ENCODE measurements around the gene FAM221B. TPM values are rescaled to one million over a fixed set of nuclear protein-coding genes. Genes with fewer than 3 reads are reported as not detected.

The FAM221B gene
- total RNA-seq, 6 experiments from 2014 or later = not detected

DNA sequence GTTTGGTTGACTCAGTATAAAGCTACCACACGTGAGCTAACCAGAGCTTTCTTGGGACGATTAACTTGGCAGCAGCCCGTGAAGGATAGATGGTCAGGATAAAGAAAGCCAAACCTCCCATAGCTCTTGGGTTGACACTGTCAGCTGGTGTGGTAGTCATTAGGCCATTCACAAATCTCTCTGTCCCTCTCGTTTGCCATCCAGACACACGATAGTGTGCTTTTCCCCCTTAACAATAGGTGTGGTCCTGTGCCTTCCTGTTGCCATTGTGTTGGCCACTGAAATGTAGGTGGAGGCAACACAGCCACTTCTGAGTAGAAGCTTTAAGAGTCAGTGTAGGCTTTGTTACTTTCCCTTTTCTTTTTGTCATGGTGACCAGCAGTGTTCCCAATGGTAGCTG, 29.9 kb upstream of the FAM221B start:
- 78% methylated on average over 4 of the region's 5 CpGs for WGBS (ENCODE audit: insufficient coverage, low coverage, low lambda C conversion rate, missing lambda C conversion rate)
- intact Hi-C loops (cut with DNase I) = no loop called here
- no peak for TF ChIP-seq POLR2A (IDR thresholded peaks at IDR 0.05)
- TF ChIP-seq, protein P1, sequence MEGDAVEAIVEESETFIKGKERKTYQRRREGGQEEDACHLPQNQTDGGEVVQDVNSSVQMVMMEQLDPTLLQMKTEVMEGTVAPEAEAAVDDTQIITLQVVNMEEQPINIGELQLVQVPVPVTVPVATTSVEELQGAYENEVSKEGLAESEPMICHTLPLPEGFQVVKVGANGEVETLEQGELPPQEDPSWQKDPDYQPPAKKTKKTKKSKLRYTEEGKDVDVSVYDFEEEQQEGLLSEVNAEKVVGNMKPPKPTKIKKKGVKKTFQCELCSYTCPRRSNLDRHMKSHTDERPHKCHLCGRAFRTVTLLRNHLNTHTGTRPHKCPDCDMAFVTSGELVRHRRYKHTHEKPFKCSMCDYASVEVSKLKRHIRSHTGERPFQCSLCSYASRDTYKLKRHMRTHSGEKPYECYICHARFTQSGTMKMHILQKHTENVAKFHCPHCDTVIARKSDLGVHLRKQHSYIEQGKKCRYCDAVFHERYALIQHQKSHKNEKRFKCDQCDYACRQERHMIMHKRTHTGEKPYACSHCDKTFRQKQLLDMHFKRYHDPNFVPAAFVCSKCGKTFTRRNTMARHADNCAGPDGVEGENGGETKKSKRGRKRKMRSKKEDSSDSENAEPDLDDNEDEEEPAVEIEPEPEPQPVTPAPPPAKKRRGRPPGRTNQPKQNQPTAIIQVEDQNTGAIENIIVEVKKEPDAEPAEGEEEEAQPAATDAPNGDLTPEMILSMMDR (IDR thresholded peaks at IDR 0.05) = no peak

DNA sequence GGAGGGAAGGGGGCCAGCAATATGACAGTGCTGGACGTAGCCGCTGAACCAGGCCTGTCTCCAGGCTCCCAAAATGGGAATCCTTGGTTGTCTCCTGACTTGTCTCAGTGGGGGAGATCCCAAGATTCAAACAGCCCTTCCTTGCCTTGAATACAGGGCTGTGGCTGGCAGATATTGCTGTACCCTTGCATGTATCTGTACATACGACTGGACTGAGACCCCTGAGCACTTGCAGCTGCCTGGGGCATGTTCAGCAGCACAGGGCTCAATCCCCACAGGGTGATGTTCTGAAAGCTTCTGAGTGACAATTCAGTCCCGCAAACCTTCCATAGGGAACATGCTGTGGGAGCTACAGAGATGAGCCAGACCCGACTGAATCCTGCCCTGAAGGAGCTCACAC, 28.4 kb upstream of the FAM221B start:
- H3K4me1 ChIP-seq = no peaks in the 10 kb centered on the region
- TF ChIP-seq, protein P1 (IDR thresholded peaks at IDR 0.05) = no peak
- no peak for TF ChIP-seq POLR2A (IDR thresholded peaks at IDR 0.05)
- H3K4me3 ChIP-seq = no peak overlapping the region
- H3K27me3 ChIP-seq = no peaks in the 10 kb centered on the region
- DNase-seq (peak in 1 of 3 donors; percentile 15), ATAC-seq (no peak)
- intact Hi-C loops (cut with DNase I) = no loop called here
- H3K9me3 ChIP-seq = no peaks in the 10 kb centered on the region
- no peaks in the 10 kb centered on the region for H3K36me3 ChIP-seq
- 86% methylated on average over 1 of the region's 5 CpGs for WGBS (ENCODE audit: insufficient coverage, low coverage, low lambda C conversion rate, missing lambda C conversion rate)
- H3K27ac ChIP-seq = no peak overlapping the region

More for the DNA sequence above, 29.9 kb upstream of the FAM221B start:
- no peak for ATAC-seq
- Histone ChIP-seq H3K9me3 (no peaks in the 10 kb centered on the region), H3K27ac (no peak overlapping the region), H3K4me1 (no peaks in the 10 kb centered on the region), H3K4me3 (no peak overlapping the region), H3K27me3 (no peaks in the 10 kb centered on the region), H3K36me3 (no peaks in the 10 kb centered on the region)
- DNase-seq = no peak

DNA sequence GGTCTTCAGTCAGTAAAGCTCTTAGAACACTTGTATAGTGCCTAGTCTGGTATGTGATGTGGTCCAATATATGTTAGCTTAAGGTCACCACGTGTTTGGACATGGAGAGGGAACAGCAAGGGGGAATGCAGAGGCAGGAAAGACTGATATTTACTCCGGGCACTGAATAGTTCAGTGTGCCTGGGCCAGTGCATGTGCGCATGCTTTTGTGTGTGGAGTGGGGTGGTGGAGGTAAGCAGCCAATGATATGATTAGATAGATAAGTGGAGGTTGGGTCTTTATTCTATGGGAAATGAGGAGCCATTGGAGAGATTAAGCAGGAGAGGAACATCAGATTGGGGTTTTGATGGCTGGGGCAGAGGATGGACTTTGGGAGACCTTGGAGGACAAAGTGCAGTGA, 27.7 kb upstream of the FAM221B start:
- intact Hi-C loops (cut with DNase I) = no loop called here
- H3K4me1 ChIP-seq = no peaks in the 10 kb centered on the region
- H3K36me3 ChIP-seq = no peaks in the 10 kb centered on the region
- H3K27me3 ChIP-seq = no peaks in the 10 kb centered on the region
- 78% methylated on average over 3 of the region's 3 CpGs for WGBS (ENCODE audit: insufficient coverage, low coverage, low lambda C conversion rate, missing lambda C conversion rate)
- no peak overlapping the region for H3K4me3 ChIP-seq
- ATAC-seq (no peak), DNase-seq (no peak)
- TF ChIP-seq, protein P1 (IDR thresholded peaks at IDR 0.05) = no peak
- TF ChIP-seq POLR2A (IDR thresholded peaks at IDR 0.05) = no peak
- H3K27ac ChIP-seq = no peak overlapping the region
- no peaks in the 10 kb centered on the region for H3K9me3 ChIP-seq

DNA sequence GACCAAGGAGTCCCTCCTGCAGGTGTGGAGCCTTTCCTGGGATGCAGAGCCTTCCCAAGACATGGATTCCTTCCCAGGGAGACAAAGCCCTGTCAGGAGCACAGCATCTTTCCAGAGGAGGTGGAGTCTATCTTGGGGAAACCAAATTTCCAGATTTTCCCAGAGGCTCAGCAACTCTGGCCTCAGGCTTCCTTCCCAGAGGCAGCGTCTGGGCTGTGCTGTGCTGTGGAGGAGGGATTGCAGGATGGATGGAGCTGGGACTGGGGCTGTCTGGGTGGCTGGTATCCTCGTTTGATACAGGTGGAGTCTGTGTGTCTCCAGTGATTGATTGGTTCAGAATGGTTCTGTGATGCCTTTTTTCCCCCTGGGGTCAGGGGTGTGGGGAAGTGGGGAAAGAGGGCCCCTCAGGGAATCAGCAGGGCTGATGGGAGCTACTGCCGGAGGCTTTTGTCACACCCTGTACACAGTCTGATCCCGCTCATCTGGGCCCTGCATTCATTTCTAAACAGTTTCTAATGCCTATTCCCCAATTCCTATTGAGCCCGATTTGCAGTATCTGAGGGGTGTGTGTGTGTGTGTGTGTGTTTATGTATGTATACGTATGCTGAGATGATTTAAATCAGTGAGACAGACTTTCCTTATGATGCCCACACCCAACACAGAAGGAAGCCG, 25.7 kb upstream of the FAM221B start:
- Histone ChIP-seq H3K27me3 (no peaks in the 10 kb centered on the region), H3K4me3 (no peak overlapping the region), H3K4me1 (no peaks in the 10 kb centered on the region), H3K27ac (no peak overlapping the region), H3K36me3 (no peaks in the 10 kb centered on the region), H3K9me3 (no peaks in the 10 kb centered on the region)
- DNase-seq (peak in 1 of 3 donors; percentile 17), ATAC-seq (no peak)
- WGBS (ENCODE audit: insufficient coverage, low coverage, low lambda C conversion rate, missing lambda C conversion rate) = 81% methylated on average over 5 of the region's 7 CpGs
- TF ChIP-seq POLR2A (IDR thresholded peaks at IDR 0.05) = no peak
- TF ChIP-seq, protein P1 (IDR thresholded peaks at IDR 0.05) = no peak
- intact Hi-C loops (cut with DNase I) = no loop called here
